ENCODE data around the gene ARPP21. TPM values are rescaled to one million over a fixed set of nuclear protein-coding genes. Genes with fewer than 3 reads are reported as not detected.

The ARPP21 gene
- total RNA-seq, 1 donor from 2014 or later: not detected

GRCh38 chr3:35644451-35644850 lies 5.1 kb downstream of the ARPP21 start:
- peaks cover 18% of the 10 kb centered on the region for H3K27me3 ChIP-seq
- no peaks in the 10 kb centered on the region for H3K36me3 ChIP-seq
- DNase-seq (no peak), ATAC-seq (no peak)
- no peaks in the 10 kb centered on the region for H3K4me1 ChIP-seq
- no peak overlapping the region for H3K4me3 ChIP-seq
- H3K9me3 ChIP-seq: no peaks in the 10 kb centered on the region
- no peak overlapping the region for H3K27ac ChIP-seq
- TF ChIP-seq CTCF (IDR thresholded peaks at IDR 0.05): no peak
- intact Hi-C loops (cut with DNase I): no loop called here

GRCh38 chr3:35645189-35645588 lies 5.9 kb downstream of the ARPP21 start:
- ATAC-seq: no peak
- TF ChIP-seq CTCF (IDR thresholded peaks at IDR 0.05): no peak
- no peak for DNase-seq
- Histone ChIP-seq H3K36me3 (no peaks in the 10 kb centered on the region), H3K9me3 (no peaks in the 10 kb centered on the region), H3K27me3 (peaks cover 11% of the 10 kb centered on the region), H3K4me1 (no peaks in the 10 kb centered on the region), H3K4me3 (no peak overlapping the region), H3K27ac (no peak overlapping the region)
- intact Hi-C loops (cut with DNase I): no loop called here

- no peak for DNase-seq
- no peak for TF ChIP-seq CTCF (IDR thresholded peaks at IDR 0.05)
- Histone ChIP-seq H3K36me3 (no peaks in the 10 kb centered on the region), H3K27ac (no peak overlapping the region), H3K27me3 (peaks cover 2% of the 10 kb centered on the region), H3K4me1 (no peaks in the 10 kb centered on the region), H3K4me3 (no peak overlapping the region), H3K9me3 (no peaks in the 10 kb centered on the region)
- no peak for ATAC-seq
- intact Hi-C loops (cut with DNase I): no loop called here
Observed at GRCh38 chr3:35646081-35646480, 6.8 kb downstream of the ARPP21 start.

GRCh38 chr3:35647461-35647860 lies 8.1 kb downstream of the ARPP21 start:
- H3K36me3 ChIP-seq: no peaks in the 10 kb centered on the region
- H3K9me3 ChIP-seq: no peaks in the 10 kb centered on the region
- TF ChIP-seq CTCF (IDR thresholded peaks at IDR 0.05): no peak
- H3K27ac ChIP-seq: no peak overlapping the region
- intact Hi-C loops (cut with DNase I): no loop called here
- no peaks in the 10 kb centered on the region for H3K27me3 ChIP-seq
- DNase-seq (no peak), ATAC-seq (no peak)
- H3K4me3 ChIP-seq: no peak overlapping the region
- no peaks in the 10 kb centered on the region for H3K4me1 ChIP-seq

- ATAC-seq: no peak
- H3K27me3 ChIP-seq: no peaks in the 10 kb centered on the region
Observed at GRCh38 chr3:35648347-35648746, 9.0 kb downstream of the ARPP21 start.

More at GRCh38 chr3:35648347-35648746, 9.0 kb downstream of the ARPP21 start:
- H3K9me3 ChIP-seq: no peaks in the 10 kb centered on the region
- no peaks in the 10 kb centered on the region for H3K36me3 ChIP-seq
- H3K27ac ChIP-seq: no peak overlapping the region
- no peaks in the 10 kb centered on the region for H3K4me1 ChIP-seq
- no peak for TF ChIP-seq CTCF (IDR thresholded peaks at IDR 0.05)
- no peak for DNase-seq
- intact Hi-C loops (cut with DNase I): no loop called here
- no peak overlapping the region for H3K4me3 ChIP-seq
